GM18867 (cell line): ENCODE results near the gene PLPPR1.

Experiments used
- ATAC-seq: cut with Tn5 transposase; IDR thresholded peaks from one replicate; pipeline ENCODE4 v1.9.1; 2021; ENCODE audit warnings: mild to moderate bottlenecking, moderate library complexity; ENCODE audit not compliant: unreplicated experiment

PLPPR1 gene

GRCh38 chr9:101372327-101373118, 344.0 kb downstream of the PLPPR1 start:
- ATAC-seq, result no peak
